GM12874 (cell line): ENCODE measurements around the gene COL18A1.

Experiments used
- TF ChIP-seq, protein P1 (sequence below): IDR thresholded peaks from 2 replicates; pipeline ENCODE4 v1.5.1; 2011; ENCODE audit warnings: low read depth, mild to moderate bottlenecking, control low read depth, low read length, moderate library complexity; ENCODE audit not compliant: insufficient read depth

COL18A1 gene

DNA sequence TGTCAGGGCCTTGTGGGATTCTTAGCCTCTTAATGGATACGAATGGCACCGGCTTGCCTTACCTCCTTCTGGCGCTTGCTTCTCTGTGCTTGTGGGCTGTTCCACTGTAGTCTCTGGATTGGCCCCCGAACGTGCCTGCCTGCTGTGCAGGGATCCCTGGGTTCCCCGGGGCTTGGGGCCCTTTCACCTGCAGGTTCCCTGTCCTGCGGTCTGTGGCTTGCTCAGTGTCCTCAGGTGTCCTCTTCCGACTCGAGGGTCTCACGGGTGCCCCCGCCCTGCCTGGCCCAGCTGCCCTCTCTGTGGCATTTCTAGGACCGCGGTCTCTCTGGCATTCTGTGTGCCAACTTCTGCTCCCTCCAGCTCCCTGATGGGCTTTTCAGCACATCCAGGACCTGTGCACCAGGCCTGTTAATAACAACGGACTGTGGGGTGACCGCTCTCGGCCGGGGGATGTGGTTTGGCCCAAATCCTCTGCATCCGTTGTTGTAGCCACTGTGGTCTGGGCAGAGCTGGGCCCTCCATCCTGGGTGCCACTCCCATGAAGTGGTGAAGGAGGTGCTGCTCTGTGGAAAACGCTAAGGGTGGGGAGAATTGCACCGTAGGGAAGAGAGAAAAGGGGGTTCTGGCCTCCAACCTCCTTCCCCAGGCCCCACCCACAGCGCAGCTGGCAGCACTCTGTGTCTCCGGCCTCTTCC is 12.4 kb downstream of the COL18A1 start:
- TF ChIP-seq, protein P1, sequence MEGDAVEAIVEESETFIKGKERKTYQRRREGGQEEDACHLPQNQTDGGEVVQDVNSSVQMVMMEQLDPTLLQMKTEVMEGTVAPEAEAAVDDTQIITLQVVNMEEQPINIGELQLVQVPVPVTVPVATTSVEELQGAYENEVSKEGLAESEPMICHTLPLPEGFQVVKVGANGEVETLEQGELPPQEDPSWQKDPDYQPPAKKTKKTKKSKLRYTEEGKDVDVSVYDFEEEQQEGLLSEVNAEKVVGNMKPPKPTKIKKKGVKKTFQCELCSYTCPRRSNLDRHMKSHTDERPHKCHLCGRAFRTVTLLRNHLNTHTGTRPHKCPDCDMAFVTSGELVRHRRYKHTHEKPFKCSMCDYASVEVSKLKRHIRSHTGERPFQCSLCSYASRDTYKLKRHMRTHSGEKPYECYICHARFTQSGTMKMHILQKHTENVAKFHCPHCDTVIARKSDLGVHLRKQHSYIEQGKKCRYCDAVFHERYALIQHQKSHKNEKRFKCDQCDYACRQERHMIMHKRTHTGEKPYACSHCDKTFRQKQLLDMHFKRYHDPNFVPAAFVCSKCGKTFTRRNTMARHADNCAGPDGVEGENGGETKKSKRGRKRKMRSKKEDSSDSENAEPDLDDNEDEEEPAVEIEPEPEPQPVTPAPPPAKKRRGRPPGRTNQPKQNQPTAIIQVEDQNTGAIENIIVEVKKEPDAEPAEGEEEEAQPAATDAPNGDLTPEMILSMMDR: no peak

DNA sequence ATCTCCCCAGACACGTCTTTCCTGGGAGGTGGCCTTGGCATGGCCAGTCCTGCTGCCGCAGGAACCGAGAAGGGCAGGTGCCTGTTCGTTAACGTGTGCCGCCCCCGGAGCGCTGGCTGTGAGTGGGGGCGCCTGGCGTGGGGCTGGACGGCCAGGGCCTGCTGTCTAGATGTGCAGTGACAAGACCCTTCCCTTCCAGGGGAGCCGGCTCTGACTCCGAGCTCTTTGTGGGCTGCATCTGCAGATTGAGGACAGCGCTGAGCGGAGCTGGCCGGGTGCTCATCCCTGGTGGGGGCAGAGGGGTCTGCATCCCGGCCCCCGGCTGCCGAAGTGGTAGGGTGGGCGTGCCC is 13.0 kb downstream of the COL18A1 start:
- TF ChIP-seq, protein P1: no peak

GRCh38 chr21:45418301-45419071 is 13.5 kb downstream of the COL18A1 start:
- TF ChIP-seq, protein P1: no peak

GRCh38 chr21:45419162-45419561 is 14.2 kb downstream of the COL18A1 start:
- TF ChIP-seq, protein P1: no peak

DNA sequence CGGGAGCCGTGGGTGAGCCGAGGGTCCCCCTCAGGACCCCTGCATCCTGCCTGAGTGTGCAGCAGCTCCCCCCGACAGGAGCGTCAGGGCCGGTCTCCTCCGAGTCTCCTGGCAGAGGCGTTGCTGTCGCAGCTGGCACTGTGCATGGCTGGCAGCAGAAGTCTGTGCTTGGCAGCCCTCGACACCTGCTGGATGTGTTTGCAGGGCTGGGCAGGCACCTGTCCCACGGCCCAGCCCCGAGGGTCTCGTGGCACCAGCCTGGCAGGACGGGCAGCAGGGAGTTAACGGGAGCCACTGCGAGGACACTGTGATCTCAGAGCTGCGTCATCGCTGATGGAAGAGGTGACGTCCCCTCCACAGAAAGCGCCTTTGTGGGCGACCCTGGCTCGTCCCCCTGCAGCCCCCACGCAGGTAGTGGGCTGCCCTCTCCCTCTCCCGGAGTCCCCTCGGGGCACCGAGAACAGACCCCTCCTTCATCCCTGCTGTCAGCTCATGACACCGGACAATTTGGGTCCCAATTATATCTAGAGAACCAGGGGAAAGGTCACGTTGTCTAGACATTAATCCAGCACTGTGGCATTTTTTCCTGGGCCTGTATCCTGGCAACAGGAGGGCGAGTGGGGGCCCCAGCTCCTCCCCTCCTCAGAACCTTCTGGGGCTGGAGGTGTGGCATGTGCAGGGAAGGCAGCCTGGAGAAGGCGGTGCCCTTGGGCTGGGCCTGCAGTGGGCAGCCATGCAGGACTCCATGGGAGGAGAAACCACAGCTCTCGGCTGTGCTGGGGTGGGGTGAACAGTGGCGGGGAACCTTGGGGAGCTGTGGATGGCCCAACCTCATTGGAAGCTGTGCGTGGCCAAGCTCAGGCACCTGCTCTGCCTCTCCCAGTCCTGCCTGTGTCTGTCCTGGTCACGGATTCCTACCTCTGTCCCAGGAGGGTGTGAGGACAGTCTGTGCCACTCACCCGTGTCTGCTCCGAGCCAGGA is 15.4 kb downstream of the COL18A1 start:
- TF ChIP-seq, protein P1: no peak

GRCh38 chr21:45421071-45421845 is 16.3 kb downstream of the COL18A1 start:
- TF ChIP-seq, protein P1: no peak
